Kidney glomerular epithelial cell (primary cell): ENCODE measurements around the gene S1PR2.
"Not testable (repeated sequence)": the region's sequence is repeated elsewhere in the genome, so short reads cannot be mapped to it uniquely, and the experiment has no call there.

Experiments used
- DNase-seq: peaks from one replicate; lab custom pipeline; 2025; lab: John Stamatoyannopoulos, UW

The S1PR2 gene

DNA sequence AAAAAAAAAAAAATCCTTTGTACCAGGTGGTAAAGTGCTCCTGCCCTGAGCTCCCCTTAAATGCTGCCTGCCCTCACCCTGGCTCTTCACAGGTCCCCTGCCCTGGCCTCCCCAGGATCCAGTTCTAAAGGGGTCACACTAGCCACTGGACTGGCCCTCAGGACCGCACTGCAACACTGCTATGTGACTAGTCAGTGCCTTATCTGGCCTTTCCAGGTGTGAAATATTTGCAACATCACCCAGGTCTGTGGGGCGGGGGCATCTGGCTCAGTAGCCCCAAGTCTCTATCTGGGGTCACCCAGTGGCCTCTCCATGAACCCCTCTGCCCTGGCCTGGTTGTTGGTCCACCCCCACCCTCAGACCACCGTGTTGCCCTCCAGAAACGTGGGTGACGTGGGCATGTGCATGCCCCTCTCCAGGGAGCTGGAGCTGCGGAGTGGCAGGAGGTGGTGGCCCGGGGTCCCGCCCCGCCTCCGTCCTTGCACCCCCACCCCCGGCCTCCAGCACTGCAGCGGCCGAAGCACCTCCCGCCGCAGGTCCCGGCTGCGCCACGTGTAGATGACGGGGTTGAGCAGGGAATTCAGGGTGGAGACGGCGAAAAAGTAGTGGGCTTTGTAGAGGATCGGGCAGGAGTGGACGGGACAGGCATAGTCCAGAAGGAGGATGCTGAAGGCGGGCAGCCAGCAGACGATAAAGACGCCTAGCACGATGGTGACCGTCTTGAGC, 7.5 kb downstream of the S1PR2 start:
- no peak for DNase-seq

- no peak for DNase-seq
These were observed 8.8 kb downstream of the S1PR2 start for GRCh38 chr19:10222201-10222890.

GRCh38 chr19:10220695-10221094, 10.4 kb downstream of the S1PR2 start:
- DNase-seq: no peak

DNA sequence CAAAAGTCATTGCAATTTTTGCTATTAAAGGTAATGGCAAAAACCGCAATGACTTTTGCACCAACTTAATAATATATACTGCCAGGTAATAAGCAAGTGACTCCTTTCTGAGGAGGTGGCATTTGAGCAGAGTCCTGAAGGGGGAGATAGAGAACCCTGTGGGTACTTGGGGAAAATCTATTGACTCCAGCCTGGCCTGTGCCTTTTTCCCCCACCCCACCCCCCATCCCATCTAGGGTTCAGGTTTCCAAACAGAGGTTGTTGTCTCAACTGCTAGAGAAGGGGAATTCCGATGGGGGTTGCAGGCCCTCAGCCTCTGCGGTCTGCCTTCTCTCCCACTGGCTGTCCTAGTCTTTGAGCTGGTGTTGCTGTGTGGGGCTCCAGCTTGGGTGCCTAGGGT, 11.5 kb downstream of the S1PR2 start:
- DNase-seq: peak; percentile 23

DNA sequence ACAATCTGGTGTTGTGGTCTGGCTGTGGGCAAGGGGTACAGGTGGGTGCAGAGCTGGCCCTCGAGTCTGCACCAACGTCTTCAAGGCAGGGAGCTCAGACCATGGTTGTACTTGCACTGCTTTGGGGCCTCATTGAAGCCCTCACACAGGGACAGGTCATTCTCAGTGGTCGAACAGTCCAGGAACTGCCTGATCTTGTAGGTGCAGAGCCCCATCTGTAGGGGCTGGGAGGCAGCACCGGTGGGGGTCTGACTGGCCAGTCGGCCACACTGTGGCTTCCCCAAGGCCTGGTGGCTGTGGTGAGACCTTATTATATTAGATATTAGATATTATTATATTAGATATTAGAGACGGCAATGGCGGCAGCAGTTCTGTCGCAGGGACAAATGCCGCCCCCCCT, 14.0 kb downstream of the S1PR2 start:
- no peak for DNase-seq

- no peak for DNase-seq
These were observed 16.3 kb downstream of the S1PR2 start for GRCh38 chr19:10214784-10215183.

GRCh38 chr19:10211691-10212090, 19.4 kb downstream of the S1PR2 start:
- no peak for DNase-seq

GRCh38 chr19:10211061-10211460, 20.1 kb downstream of the S1PR2 start:
- no peak for DNase-seq

- DNase-seq: no peak
These were observed 21.8 kb downstream of the S1PR2 start for GRCh38 chr19:10209315-10209714.

- no peak for DNase-seq
These were observed 24.1 kb downstream of the S1PR2 start for GRCh38 chr19:10207026-10207425.

DNA sequence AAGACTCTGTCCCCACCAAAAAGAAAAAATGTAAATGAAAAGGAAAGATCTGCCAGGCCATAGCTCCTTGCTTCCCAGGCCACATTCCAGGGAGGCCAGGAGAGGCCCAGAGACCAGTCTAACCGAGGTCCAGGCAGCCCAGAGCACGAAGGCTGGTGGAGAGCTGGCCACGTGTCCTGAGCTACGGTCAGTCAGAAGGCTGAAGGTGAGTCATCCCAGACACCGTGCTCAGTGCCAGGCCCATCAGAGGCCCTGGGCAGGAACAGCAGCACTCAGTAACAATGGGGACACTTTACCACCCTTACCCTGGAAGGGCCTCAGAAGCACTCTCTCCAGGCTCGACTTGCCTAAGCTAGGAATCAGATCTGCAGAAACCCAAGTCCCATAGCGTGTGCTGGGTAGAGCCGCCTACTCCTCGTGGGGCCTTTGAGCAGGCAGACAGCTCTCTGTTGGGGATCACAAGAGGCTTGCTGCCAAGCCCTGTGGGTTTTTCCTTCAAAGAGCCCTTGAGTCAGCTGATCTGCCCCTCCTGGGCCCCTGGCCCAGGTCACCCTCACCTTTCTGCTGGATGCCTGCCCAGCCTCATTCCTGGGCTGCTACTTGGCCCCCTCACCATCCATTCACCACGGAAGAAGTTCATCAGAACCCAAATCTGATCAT, 24.8 kb downstream of the S1PR2 start:
- no peak for DNase-seq

DNA sequence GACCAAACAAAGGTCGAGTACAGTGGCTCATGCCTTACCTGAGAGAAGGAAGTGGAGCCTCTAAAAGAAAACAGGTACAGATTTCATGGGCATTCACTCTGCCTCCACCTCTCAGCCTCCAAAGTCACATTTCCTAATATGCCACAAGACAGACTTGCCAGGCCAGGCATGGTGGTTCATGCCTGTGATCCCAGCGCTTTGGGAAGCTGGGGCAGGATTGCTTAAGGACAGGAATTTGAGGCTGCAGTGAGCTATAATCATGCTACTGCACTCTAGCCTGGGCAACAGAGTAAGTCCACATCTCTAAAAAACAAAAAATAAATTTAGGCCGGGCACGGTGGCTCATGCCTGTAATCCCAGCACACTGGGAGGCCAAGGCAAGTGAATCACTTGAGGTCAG, 25.5 kb downstream of the S1PR2 start:
- DNase-seq: no peak

DNA sequence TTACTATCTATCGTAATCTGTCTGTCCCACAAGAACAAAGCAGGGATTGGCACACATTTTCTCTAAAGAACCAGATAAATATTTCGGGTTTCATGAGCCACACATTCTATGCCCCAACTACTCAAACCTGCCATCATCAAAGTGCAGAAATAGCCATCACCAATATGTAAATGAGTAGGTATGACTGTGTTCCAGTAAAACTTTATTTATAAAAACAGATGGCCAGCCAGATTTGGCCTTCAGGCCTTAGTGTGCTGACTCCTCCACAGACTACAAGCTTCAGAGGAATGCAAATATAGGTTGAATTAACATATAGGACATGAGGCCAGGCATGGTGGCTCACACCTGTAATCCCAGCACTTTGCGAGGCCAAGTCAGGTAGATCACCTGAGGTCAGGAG, 27.4 kb downstream of the S1PR2 start:
- DNase-seq: no peak

GRCh38 chr19:10201176-10201575, 30.0 kb downstream of the S1PR2 start:
- DNase-seq: no peak

GRCh38 chr19:10200101-10200500, 31.0 kb downstream of the S1PR2 start:
- DNase-seq: not testable (repeated sequence)

GRCh38 chr19:10198889-10199644, 32.1 kb downstream of the S1PR2 start:
- not testable (repeated sequence) for DNase-seq

DNA sequence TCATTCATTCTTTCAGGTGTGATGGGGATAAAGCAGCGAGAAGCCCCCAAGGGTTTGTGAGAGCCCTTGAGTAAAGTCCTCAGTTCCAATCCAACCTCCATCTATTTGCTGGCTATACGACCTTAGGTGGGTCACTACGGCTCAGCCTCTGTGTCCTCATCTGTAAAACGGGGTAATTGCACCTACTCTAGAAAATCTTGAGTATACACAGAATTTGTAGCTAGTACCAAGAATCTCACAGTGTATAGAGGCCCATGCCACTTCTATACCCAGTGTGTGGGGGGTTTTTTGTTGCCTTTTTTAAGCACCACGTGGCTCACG, 36.0 kb downstream of the S1PR2 start:
- no peak for DNase-seq

- peak; percentile 91 for DNase-seq
These were observed 36.5 kb downstream of the S1PR2 start, which contains the start of gene DNMT1 for GRCh38 chr19:10194500-10195198. TSS of gene DNMT1 (minus strand) at chr19:10194953. CDS start at chr19:10194899, 54 bp downstream.

- DNase-seq: no peak
These were observed 37.2 kb downstream of the S1PR2 start for GRCh38 chr19:10193790-10194499.

GRCh38 chr19:10192922-10193321, 38.2 kb downstream of the S1PR2 start:
- DNase-seq: no peak

GRCh38 chr19:10191347-10191746, 39.8 kb downstream of the S1PR2 start:
- no peak for DNase-seq
